MM.1S (cell line): ENCODE data around the gene ASNSD1.
"Not testable (repeated sequence)": the region's sequence is repeated elsewhere in the genome, so short reads cannot be mapped to it uniquely, and the experiment has no call there.

Experiments
- DNase-seq: peaks from one replicate; pipeline ENCODE4 v3.0.0-alpha.2; 2015
- H2AFZ ChIP-seq: fragments of 300-600 bp; sonication (generic); 2 replicates; pipeline ENCODE4 v1.6.0; 2016; ENCODE audit warnings: antibody characterized with exemption, low read length
- H3F3A ChIP-seq: fragments of 300-600 bp; sonication (generic); 2 replicates; pipeline ENCODE4 v1.6.1; 2016; ENCODE audit warnings: mild to moderate bottlenecking, antibody characterized with exemption, low read length, moderate library complexity, mixed read lengths; ENCODE audit not compliant: insufficient read depth
- H3K27ac ChIP-seq: fragments of 300-600 bp; sonication (generic); 2 replicates; pipeline ENCODE4 v1.5.1; 2016; ENCODE audit warnings: mild to moderate bottlenecking, low read length
- H3K27me3 ChIP-seq: fragments of 300-600 bp; sonication (generic); replicated peaks from 2 replicates; pipeline ENCODE4 v1.6.0; 2016; ENCODE audit warnings: low read length; ENCODE audit not compliant: insufficient read depth
- H3K36me3 ChIP-seq: fragments of 300-600 bp; sonication (generic); replicated peaks from 2 replicates; pipeline ENCODE4 v1.6.1; 2016; ENCODE audit warnings: mild to moderate bottlenecking, low read length, mixed read lengths; ENCODE audit not compliant: insufficient read depth
- H3K4me1 ChIP-seq: fragments of 300-600 bp; sonication (generic); 2 replicates; pipeline ENCODE4 v1.6.1; 2016; ENCODE audit warnings: low read length, mixed read lengths
- H3K4me2 ChIP-seq: fragments of 300-600 bp; sonication (generic); 2 replicates; pipeline ENCODE4 v1.6.0; 2016; ENCODE audit warnings: low read depth, low read length
- H3K4me3 ChIP-seq: fragments of 300-600 bp; sonication (generic); 2 replicates; pipeline ENCODE4 v1.5.1; 2016; ENCODE audit warnings: low read length, mixed read lengths
- H3K79me2 ChIP-seq: fragments of 300-600 bp; sonication (generic); 2 replicates; pipeline ENCODE4 v1.6.1; 2016; ENCODE audit warnings: mixed run types, low read length, mixed read lengths
- H3K9ac ChIP-seq: fragments of 300-600 bp; sonication (generic); 2 replicates; pipeline ENCODE4 v1.6.1; 2016; ENCODE audit warnings: low read length, mixed read lengths
- H3K9me2 ChIP-seq: fragments of 300-600 bp; sonication (generic); replicated peaks from 2 replicates; pipeline ENCODE4 v1.6.1; 2016; ENCODE audit warnings: mild to moderate bottlenecking, low read length, mixed read lengths; ENCODE audit not compliant: insufficient read depth
- H3K9me3 ChIP-seq: fragments of 300-600 bp; sonication (generic); replicated peaks from 2 replicates; pipeline ENCODE4 v1.6.1; 2016; ENCODE audit warnings: mild to moderate bottlenecking, low read length, mixed read lengths; ENCODE audit not compliant: insufficient read depth
- H4K20me1 ChIP-seq: fragments of 300-600 bp; sonication (generic); 2 replicates; pipeline ENCODE4 v1.6.1; 2016; ENCODE audit warnings: mild to moderate bottlenecking, low read length, moderate library complexity, mixed read lengths; ENCODE audit not compliant: insufficient read depth
- EZH2 ChIP-seq: fragments of 300-600 bp; sonication (generic); optimal IDR thresholded peaks from 2 replicates; pipeline ENCODE3; 2017; ENCODE audit warnings: low read depth, mild to moderate bottlenecking, antibody characterized with exemption, low read length, mixed read lengths
- EZH2phosphoT487 ChIP-seq: fragments of 300-600 bp; sonication (generic); IDR thresholded peaks from 2 replicates; pipeline ENCODE4 v1.6.1; 2018; ENCODE audit warnings: antibody characterized with exemption, low read length
- TF ChIP-seq, protein P1 (sequence below): fragments of 300-600 bp; sonication (generic); IDR thresholded peaks from 2 replicates; pipeline ENCODE4 v1.5.1; 2016; ENCODE audit warnings: antibody characterized with exemption, low read length, mixed read lengths

ASNSD1 gene

GRCh38 chr2:189683348-189683747, 22.1 kb downstream of the ASNSD1 start:
- no peak for DNase-seq
- Histone ChIP-seq H3K4me2 (no peak overlapping the region), H3K36me3 (no peaks in the 10 kb centered on the region), H3K27me3 (no peaks in the 10 kb centered on the region), H3K9me3 (no peaks in the 10 kb centered on the region), H3K9ac (no peak overlapping the region), H2AFZ (no peak overlapping the region), H3K27ac (no peak overlapping the region), H3K79me2 (peaks cover 6% of the 10 kb centered on the region; the same call in 1 of the 2 replicates), H3K4me3 (no peak overlapping the region), H3K9me2 (no peaks in the 10 kb centered on the region), H3F3A (peaks cover 6% of the 10 kb centered on the region; the same call in 1 of the 2 replicates), H4K20me1 (no peaks in the 10 kb centered on the region), H3K4me1 (peaks cover 11% of the 10 kb centered on the region)
- TF ChIP-seq EZH2phosphoT487 (no peak), EZH2 (no peak)
- TF ChIP-seq, protein P1, sequence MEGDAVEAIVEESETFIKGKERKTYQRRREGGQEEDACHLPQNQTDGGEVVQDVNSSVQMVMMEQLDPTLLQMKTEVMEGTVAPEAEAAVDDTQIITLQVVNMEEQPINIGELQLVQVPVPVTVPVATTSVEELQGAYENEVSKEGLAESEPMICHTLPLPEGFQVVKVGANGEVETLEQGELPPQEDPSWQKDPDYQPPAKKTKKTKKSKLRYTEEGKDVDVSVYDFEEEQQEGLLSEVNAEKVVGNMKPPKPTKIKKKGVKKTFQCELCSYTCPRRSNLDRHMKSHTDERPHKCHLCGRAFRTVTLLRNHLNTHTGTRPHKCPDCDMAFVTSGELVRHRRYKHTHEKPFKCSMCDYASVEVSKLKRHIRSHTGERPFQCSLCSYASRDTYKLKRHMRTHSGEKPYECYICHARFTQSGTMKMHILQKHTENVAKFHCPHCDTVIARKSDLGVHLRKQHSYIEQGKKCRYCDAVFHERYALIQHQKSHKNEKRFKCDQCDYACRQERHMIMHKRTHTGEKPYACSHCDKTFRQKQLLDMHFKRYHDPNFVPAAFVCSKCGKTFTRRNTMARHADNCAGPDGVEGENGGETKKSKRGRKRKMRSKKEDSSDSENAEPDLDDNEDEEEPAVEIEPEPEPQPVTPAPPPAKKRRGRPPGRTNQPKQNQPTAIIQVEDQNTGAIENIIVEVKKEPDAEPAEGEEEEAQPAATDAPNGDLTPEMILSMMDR: no peak

DNA sequence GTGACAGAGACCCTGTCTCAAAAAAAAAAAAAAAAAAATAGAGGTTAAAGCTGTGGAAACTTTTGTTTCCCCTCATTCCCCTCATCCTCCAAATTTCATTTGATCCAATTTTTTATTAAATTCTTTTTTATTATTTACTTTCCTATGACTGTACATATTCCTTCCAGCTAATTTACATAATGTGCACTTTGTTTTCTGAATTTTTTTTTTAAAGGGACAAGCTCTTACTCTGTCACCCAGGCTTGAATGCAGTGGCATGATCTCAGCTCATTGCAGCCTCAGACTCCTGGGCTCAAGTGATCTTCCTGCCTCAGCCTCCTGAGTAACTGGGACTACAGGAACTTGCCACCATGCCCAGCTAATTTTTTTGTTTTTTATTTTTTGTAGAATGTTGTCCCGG, 23.6 kb downstream of the ASNSD1 start:
- H3K36me3 ChIP-seq: no peaks in the 10 kb centered on the region
- H3K4me2 ChIP-seq: no peak overlapping the region
- H3K79me2 ChIP-seq: peaks cover 6% of the 10 kb centered on the region; the same call in 1 of the 2 replicates
- no peaks in the 10 kb centered on the region for H3K9me2 ChIP-seq
- H4K20me1 ChIP-seq: no peaks in the 10 kb centered on the region
- H3F3A ChIP-seq: peaks cover 6% of the 10 kb centered on the region; the same call in 1 of the 2 replicates
- no peak overlapping the region for H3K9ac ChIP-seq
- H3K27me3 ChIP-seq: no peaks in the 10 kb centered on the region
- TF ChIP-seq, protein P1: no peak
- TF ChIP-seq EZH2: no peak
- no peak for TF ChIP-seq EZH2phosphoT487
- H3K27ac ChIP-seq: no peak overlapping the region
- H3K9me3 ChIP-seq: no peaks in the 10 kb centered on the region
- no peak overlapping the region for H2AFZ ChIP-seq
- peaks cover 11% of the 10 kb centered on the region for H3K4me1 ChIP-seq
- no peak overlapping the region for H3K4me3 ChIP-seq
- DNase-seq: no peak

DNA sequence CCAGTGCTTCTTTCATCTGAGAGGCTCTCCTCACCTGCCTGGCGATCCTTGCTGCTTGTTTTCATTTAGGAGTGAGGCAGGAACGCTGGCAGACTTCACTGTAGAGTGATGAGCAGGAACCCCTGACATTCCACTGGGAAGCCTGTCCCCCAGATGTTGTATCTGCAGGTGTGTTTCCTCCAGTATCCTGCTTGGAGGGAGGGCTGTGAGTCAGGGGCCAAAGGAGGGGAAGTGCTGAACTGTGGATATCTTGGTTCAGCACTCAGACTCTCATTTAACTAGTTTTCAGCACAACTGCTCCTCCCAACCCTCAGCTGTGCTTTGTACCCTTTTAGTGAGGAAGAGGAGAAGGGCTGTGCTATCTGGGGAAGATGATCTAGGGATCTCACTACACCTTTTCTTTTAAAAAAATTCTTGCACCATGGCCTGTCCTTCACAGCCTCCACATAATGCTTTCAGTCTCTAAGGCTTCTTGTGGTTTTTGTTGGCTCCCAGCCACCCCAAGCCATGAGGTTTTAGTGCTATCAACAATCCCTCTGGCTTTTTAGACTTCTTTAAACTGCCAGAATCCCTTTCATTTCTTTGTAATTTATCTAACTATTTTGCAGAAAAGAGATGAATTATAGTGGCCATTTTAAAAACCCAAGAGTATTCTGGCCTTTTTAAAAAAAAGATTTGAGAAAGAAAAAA, 24.4 kb downstream of the ASNSD1 start:
- Histone ChIP-seq H3K4me3 (no peak overlapping the region), H3K36me3 (no peaks in the 10 kb centered on the region), H3K9me2 (no peaks in the 10 kb centered on the region), H3K27ac (0 out of 2 replicates have a peak overlapping the region, but pooled peaks have one; percentile 2), H3K4me2 (peak overlapping the region; percentile 17; the same call in 1 of the 2 replicates), H3K9me3 (no peaks in the 10 kb centered on the region), H3K27me3 (no peaks in the 10 kb centered on the region), H3K9ac (no peak overlapping the region), H4K20me1 (no peaks in the 10 kb centered on the region), H2AFZ (0 out of 2 replicates have a peak overlapping the region, but pooled peaks have one; percentile 13), H3K4me1 (peaks cover 11% of the 10 kb centered on the region), H3K79me2 (peaks cover 6% of the 10 kb centered on the region; the same call in 1 of the 2 replicates), H3F3A (peaks cover 6% of the 10 kb centered on the region; the same call in 1 of the 2 replicates)
- peak; percentile 66 for DNase-seq
- TF ChIP-seq EZH2phosphoT487: no peak
- TF ChIP-seq, protein P1: no peak
- TF ChIP-seq EZH2: no peak

GRCh38 chr2:189687796-189688195, 26.5 kb downstream of the ASNSD1 start:
- not testable (repeated sequence) for H3K79me2 ChIP-seq, H3K4me2 ChIP-seq, DNase-seq, H3F3A ChIP-seq, H3K9me2 ChIP-seq, H3K36me3 ChIP-seq, H3K9me3 ChIP-seq, H4K20me1 ChIP-seq, H3K27me3 ChIP-seq, H3K9ac ChIP-seq, H3K27ac ChIP-seq, H2AFZ ChIP-seq, H3K4me3 ChIP-seq
- peaks cover 11% of the 10 kb centered on the region for H3K4me1 ChIP-seq
